GM13977 (cell line): ENCODE results near the gene MACROD2.

Experiments used
- DNase-seq: peaks from one replicate; pipeline ENCODE4 v3.0.0; 2012; ENCODE audit warnings: low spot score
- CTCF ChIP-seq: IDR thresholded peaks from 2 replicates; pipeline ENCODE4 v1.5.1; 2012; ENCODE audit warnings: mild to moderate bottlenecking, control low read depth; ENCODE audit not compliant: insufficient read depth; ENCODE audit errors: extremely low read depth, missing control alignments
- in situ Hi-C: fragments of 300-500 bp; cut with MboI; formaldehyde crosslinking; loops from one replicate; pipeline ENCODE4 v1.12.0; 2022; ENCODE audit warnings: low sequenced_read_pairs, low pct_unique_long_range_greater_than_20kb, mixed read lengths, inconsistent platforms; ENCODE audit not compliant: unreplicated experiment

MACROD2 gene

DNA sequence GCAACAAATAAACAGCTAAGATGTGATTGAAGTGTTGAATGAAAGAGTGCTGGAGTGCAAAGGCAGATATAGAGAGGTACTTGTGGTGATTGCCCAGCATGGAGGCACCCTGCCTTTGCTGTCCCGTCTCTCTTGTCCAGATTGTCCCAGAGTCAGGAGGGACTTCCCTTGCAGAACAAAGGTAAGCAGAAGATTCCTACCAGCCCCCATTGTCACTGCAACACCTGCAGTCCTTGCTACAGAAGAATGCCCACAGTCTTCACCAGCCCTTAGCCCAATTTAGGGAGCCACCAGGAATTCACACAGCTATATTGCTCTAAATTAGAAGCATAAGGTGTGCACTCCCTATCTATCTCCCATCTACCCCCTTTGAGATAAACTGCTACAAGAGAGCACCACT is 2086.1 kb downstream of the MACROD2 start:
- TF ChIP-seq CTCF: no peak
- DNase-seq: no peak
- in situ Hi-C loops: no loop called here

- in situ Hi-C loops: no loop called here
- no peak for DNase-seq
- TF ChIP-seq CTCF: no peak
Observed at GRCh38 chr20:16082051-16082550, 2086.8 kb downstream of the MACROD2 start.

GRCh38 chr20:16083639-16084280 is 2088.4 kb downstream of the MACROD2 start:
- no peak for DNase-seq
- in situ Hi-C loops: no loop called here
- TF ChIP-seq CTCF: no peak

DNA sequence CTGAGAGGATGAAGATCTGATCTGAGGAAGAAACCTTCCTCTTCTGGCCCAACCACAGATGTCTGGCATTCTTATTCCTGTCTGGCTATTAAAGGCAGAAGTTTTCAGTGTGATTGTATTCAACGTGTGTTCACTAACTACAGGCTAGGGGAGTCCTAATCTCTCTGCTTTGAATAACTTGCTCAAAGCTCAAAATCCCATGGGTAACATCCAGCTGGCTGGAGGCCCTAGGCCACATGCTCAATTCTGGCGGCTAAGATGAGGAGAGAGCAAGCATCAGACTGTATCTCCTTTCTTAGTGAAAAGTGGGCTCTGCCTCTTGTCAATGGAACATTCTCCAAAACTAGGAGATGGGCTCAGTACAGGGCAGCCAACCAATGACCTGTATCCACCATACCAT is 2099.9 kb downstream of the MACROD2 start:
- DNase-seq: no peak
- no peak for TF ChIP-seq CTCF
- in situ Hi-C loops: no loop called here

DNA sequence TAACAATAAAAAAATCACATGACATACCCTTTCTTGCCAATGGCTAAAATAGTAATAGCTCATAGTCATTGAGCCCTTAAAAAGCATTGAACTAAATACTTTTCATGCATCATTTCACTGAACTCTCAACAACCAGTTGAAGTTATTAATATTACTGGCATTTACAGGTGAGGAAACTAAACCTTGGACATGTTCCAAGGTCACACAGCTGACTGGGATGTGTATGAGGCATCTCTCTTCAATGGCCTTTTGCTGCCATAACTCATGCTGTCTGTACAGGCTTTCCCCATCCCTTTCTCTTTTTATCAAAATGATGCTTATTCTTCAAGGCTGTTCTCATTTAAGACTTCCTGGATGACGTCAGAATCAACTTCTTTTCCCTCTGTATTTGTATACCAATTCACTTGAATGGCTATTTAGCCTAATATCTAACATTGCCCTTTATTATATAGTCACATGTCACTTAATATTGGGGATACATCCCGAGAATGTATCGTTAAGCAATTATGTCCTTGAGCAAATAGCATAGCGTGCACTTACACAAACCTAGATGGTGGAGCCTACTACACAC is 2101.5 kb downstream of the MACROD2 start:
- no peak for TF ChIP-seq CTCF
- in situ Hi-C loops: no loop called here
- DNase-seq: no peak

GRCh38 chr20:16097788-16098187 is 2102.5 kb downstream of the MACROD2 start:
- no peak for TF ChIP-seq CTCF
- in situ Hi-C loops: no loop called here
- DNase-seq: no peak
